HEK293 (cell line): ENCODE data around the gene GNAT1.

Experiments
- AEBP2 ChIP-seq: fragments of 450-650 bp; formaldehyde crosslinking; IDR thresholded peaks from 2 replicates; pipeline ENCODE4 v1.5.1; 2016; ENCODE audit warnings: missing biosample characterization, missing genetic modification characterization, borderline replicate concordance
- BCL11B ChIP-seq: fragments of 450-650 bp; formaldehyde crosslinking; IDR thresholded peaks from 2 replicates; pipeline ENCODE4 v1.5.1; 2016; ENCODE audit warnings: low read depth, missing biosample characterization, missing genetic modification characterization
- EGR2 ChIP-seq: fragments of 450-650 bp; formaldehyde crosslinking; IDR thresholded peaks from 2 replicates; pipeline ENCODE4 v1.5.1; 2016; ENCODE audit warnings: low read depth, missing biosample characterization, missing genetic modification characterization
- GLIS1 ChIP-seq: fragments of 450-650 bp; formaldehyde crosslinking; IDR thresholded peaks from 2 replicates; pipeline ENCODE4 v1.5.1; 2016; ENCODE audit warnings: missing biosample characterization, missing genetic modification characterization
- KLF9 ChIP-seq: fragments of 450-650 bp; formaldehyde crosslinking; IDR thresholded peaks from 2 replicates; pipeline ENCODE4 v1.5.1; 2016; ENCODE audit warnings: missing biosample characterization, missing genetic modification characterization, low read depth
- MEIS1 ChIP-seq: sonication (generic); formaldehyde crosslinking; IDR thresholded peaks from 2 replicates; pipeline ENCODE4 v1.8.1; 2022; ENCODE audit warnings: missing genetic modification reagents, mild to moderate bottlenecking, borderline replicate concordance
- MYNN ChIP-seq: fragments of 450-650 bp; formaldehyde crosslinking; IDR thresholded peaks from 2 replicates; pipeline ENCODE4 v1.5.1; 2016; ENCODE audit warnings: missing biosample characterization, missing genetic modification characterization, borderline replicate concordance
- PATZ1 ChIP-seq: fragments of 450-650 bp; formaldehyde crosslinking; IDR thresholded peaks from 2 replicates; pipeline ENCODE4 v1.5.1; 2016; ENCODE audit warnings: missing biosample characterization, missing genetic modification characterization
- PRDM6 ChIP-seq: fragments of 450-650 bp; formaldehyde crosslinking; IDR thresholded peaks from 2 replicates; pipeline ENCODE4 v1.5.1; 2017; ENCODE audit warnings: missing biosample characterization, missing genetic modification characterization
- ZBTB21 ChIP-seq: fragments of 450-650 bp; formaldehyde crosslinking; IDR thresholded peaks from 2 replicates; pipeline ENCODE4 v1.5.1; 2017; ENCODE audit warnings: missing biosample characterization, missing genetic modification characterization
- ZBTB6 ChIP-seq: fragments of 450-650 bp; formaldehyde crosslinking; IDR thresholded peaks from 2 replicates; pipeline ENCODE4 v1.5.1; 2017; ENCODE audit warnings: missing biosample characterization, missing genetic modification characterization
- ZFHX2 ChIP-seq: fragments of 450-650 bp; formaldehyde crosslinking; conservative IDR thresholded peaks from 2 replicates; pipeline ENCODE4 v1.5.1; 2016; ENCODE audit warnings: missing biosample characterization, missing genetic modification characterization
- ZNF114 ChIP-seq: fragments of 450-650 bp; formaldehyde crosslinking; IDR thresholded peaks from 2 replicates; pipeline ENCODE4 v1.5.0; 2017; ENCODE audit warnings: missing biosample characterization, missing genetic modification characterization
- ZNF221 ChIP-seq: fragments of 450-650 bp; formaldehyde crosslinking; IDR thresholded peaks from 2 replicates; pipeline ENCODE4 v1.5.1; 2017; ENCODE audit warnings: missing biosample characterization, missing genetic modification characterization, borderline replicate concordance
- ZNF239 ChIP-seq: fragments of 450-650 bp; formaldehyde crosslinking; IDR thresholded peaks from 2 replicates; pipeline ENCODE4 v1.5.1; 2016; ENCODE audit warnings: missing biosample characterization, missing genetic modification characterization
- ZNF248 ChIP-seq: fragments of 450-650 bp; formaldehyde crosslinking; IDR thresholded peaks from 2 replicates; pipeline ENCODE4 v1.5.1; 2017; ENCODE audit warnings: missing biosample characterization, missing genetic modification characterization
- ZNF274 ChIP-seq, 2 experiments: fragments of 200-500 bp in 1 of 2; fragments of 450-650 bp in 1 of 2; sonication (Bioruptor generic) in 1 of 2; formaldehyde crosslinking in 1 of 2; IDR thresholded peaks; 2 replicates each; pipeline versions ENCODE4 v1.5.1 to v1.6.1; 2014 to 2016; ENCODE audit warnings: borderline replicate concordance in 1 of 2, inconsistent platforms in 1 of 2, low read length in 1 of 2, missing biosample characterization in 1 of 2, missing genetic modification characterization in 1 of 2
- ZNF521 ChIP-seq: fragments of 450-650 bp; formaldehyde crosslinking; IDR thresholded peaks from 2 replicates; pipeline ENCODE4 v1.5.1; 2017; ENCODE audit warnings: missing biosample characterization, mild to moderate bottlenecking, missing genetic modification characterization
- ZNF529 ChIP-seq: fragments of 450-650 bp; formaldehyde crosslinking; IDR thresholded peaks from 2 replicates; pipeline ENCODE4 v1.5.1; 2017; ENCODE audit warnings: missing genetic modification characterization, missing biosample characterization; ENCODE audit not compliant: insufficient replicate concordance
- ZNF544 ChIP-seq: fragments of 450-650 bp; formaldehyde crosslinking; IDR thresholded peaks from 2 replicates; pipeline ENCODE4 v1.5.0; 2017; ENCODE audit warnings: missing biosample characterization, missing genetic modification characterization
- ZNF571 ChIP-seq: fragments of 450-650 bp; formaldehyde crosslinking; IDR thresholded peaks from 2 replicates; pipeline ENCODE4 v1.5.0; 2017; ENCODE audit warnings: missing biosample characterization, missing genetic modification characterization
- ZNF580 ChIP-seq: fragments of 450-650 bp; formaldehyde crosslinking; IDR thresholded peaks from 2 replicates; pipeline ENCODE4 v1.5.1; 2016; ENCODE audit warnings: missing biosample characterization, missing genetic modification characterization
- ZNF600 ChIP-seq: fragments of 450-650 bp; formaldehyde crosslinking; IDR thresholded peaks from 2 replicates; pipeline ENCODE4 v1.5.1; 2016; ENCODE audit warnings: missing biosample characterization, missing genetic modification characterization
- ZNF623 ChIP-seq: fragments of 450-650 bp; formaldehyde crosslinking; IDR thresholded peaks from 2 replicates; pipeline ENCODE4 v1.5.1; 2016; ENCODE audit warnings: missing biosample characterization, missing genetic modification characterization
- ZNF645 ChIP-seq: fragments of 450-650 bp; formaldehyde crosslinking; IDR thresholded peaks from 2 replicates; pipeline ENCODE4; 2016; ENCODE audit warnings: missing biosample characterization, missing genetic modification characterization
- ZNF658 ChIP-seq: fragments of 450-650 bp; formaldehyde crosslinking; IDR thresholded peaks from 2 replicates; pipeline ENCODE4; 2016; ENCODE audit warnings: missing biosample characterization, missing genetic modification characterization
- ZNF660 ChIP-seq: fragments of 450-650 bp; IDR thresholded peaks from 2 replicates; pipeline ENCODE4 v1.5.1; 2018; ENCODE audit warnings: missing biosample characterization, mild to moderate bottlenecking, missing genetic modification characterization
- ZNF701 ChIP-seq: fragments of 450-650 bp; formaldehyde crosslinking; IDR thresholded peaks from 2 replicates; pipeline ENCODE4 v1.5.1; 2016; ENCODE audit warnings: missing biosample characterization, missing genetic modification characterization
- ZNF768 ChIP-seq: fragments of 450-650 bp; formaldehyde crosslinking; IDR thresholded peaks from 2 replicates; pipeline ENCODE4 v1.5.1; 2018; ENCODE audit warnings: missing biosample characterization, mild to moderate bottlenecking, missing genetic modification characterization
- ZNF785 ChIP-seq: fragments of 450-650 bp; formaldehyde crosslinking; IDR thresholded peaks from 2 replicates; pipeline ENCODE4 v1.5.1; 2016; ENCODE audit warnings: missing biosample characterization, missing genetic modification characterization
- ZSCAN30 ChIP-seq: fragments of 450-650 bp; IDR thresholded peaks from 2 replicates; pipeline ENCODE4 v1.5.1; 2018; ENCODE audit warnings: missing biosample characterization, mild to moderate bottlenecking, missing genetic modification characterization, moderate library complexity
- ZSCAN5A ChIP-seq: fragments of 450-650 bp; formaldehyde crosslinking; IDR thresholded peaks from 2 replicates; pipeline ENCODE4 v1.5.1; 2016; ENCODE audit warnings: missing biosample characterization, missing genetic modification characterization
- ZXDB ChIP-seq: fragments of 450-650 bp; formaldehyde crosslinking; IDR thresholded peaks from 2 replicates; pipeline ENCODE4 v1.5.1; 2016; ENCODE audit warnings: missing biosample characterization, missing genetic modification characterization

GNAT1 gene

DNA sequence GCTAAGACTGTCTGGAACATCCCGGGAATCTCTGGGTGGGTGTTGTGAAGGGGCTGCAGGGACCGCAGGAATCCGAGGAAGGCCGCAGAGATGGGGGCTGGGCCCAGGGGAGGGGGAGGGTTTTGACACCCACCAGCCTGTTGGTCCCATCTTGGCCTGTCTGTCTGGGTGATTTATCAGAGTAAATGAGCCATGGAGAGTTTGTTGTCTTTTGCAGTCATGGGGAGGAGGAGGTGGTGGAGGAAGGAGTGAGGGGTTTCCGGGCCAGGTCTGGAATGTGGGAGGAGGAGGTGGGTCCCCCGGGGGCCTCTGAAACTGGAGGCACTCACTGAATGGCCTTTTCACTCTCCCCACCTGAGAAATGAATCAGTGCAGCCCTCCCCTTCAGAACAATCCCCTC, 24.8 kb upstream of the GNAT1 start (continued):
- TF ChIP-seq PATZ1, result peak; percentile 48; the same call in 1 of the 2 replicates
- no peak for TF ChIP-seq BCL11B (tag by site-specific recombination)
- TF ChIP-seq ZNF529 (tag by site-specific recombination), result no peak
- no peak for TF ChIP-seq ZNF658 (tag by site-specific recombination)
- TF ChIP-seq ZNF274 (IDR thresholded peaks at IDR 0.05; ENCODE audit: low read length), result no peak
- no peak for TF ChIP-seq ZNF274 (tag by site-specific recombination; IDR thresholded peaks at IDR 0.05; ENCODE audit: borderline replicate concordance)
- TF ChIP-seq MYNN (tag by site-specific recombination), result no peak
- TF ChIP-seq ZSCAN5A (tag by site-specific recombination), result no peak
- no peak for TF ChIP-seq PRDM6
- no peak for TF ChIP-seq ZNF600 (tag by site-specific recombination)
- no peak for TF ChIP-seq ZNF521
- TF ChIP-seq ZNF239 (tag by site-specific recombination), result no peak
- TF ChIP-seq AEBP2, result no peak
- no peak for TF ChIP-seq ZNF544 (tag by site-specific recombination)
- TF ChIP-seq ZNF571, result no peak
- TF ChIP-seq ZNF645, result no peak
- peak; percentile 2; the same call in 1 of the 2 replicates for TF ChIP-seq GLIS1 (tag by site-specific recombination)
- no peak for TF ChIP-seq ZNF623
- no peak for TF ChIP-seq ZNF660 (tag by site-specific recombination)
- TF ChIP-seq MEIS1 (CRISPR knock-in tag), result no peak
- TF ChIP-seq ZXDB (tag by site-specific recombination), result no peak
- TF ChIP-seq EGR2 (tag by site-specific recombination), result peak; percentile 96
- TF ChIP-seq ZSCAN30 (tag by site-specific recombination), result no peak
- no peak for TF ChIP-seq ZBTB21 (tag by site-specific recombination)
- TF ChIP-seq ZNF221, result no peak
- TF ChIP-seq ZNF701 (tag by site-specific recombination), result no peak
- no peak for TF ChIP-seq ZNF580 (tag by site-specific recombination)
- TF ChIP-seq KLF9, result no peak
- TF ChIP-seq ZNF785 (tag by site-specific recombination), result no peak
- TF ChIP-seq ZNF114 (tag by site-specific recombination), result no peak
- no peak for TF ChIP-seq ZBTB6 (tag by site-specific recombination)
- peak; percentile 97 for TF ChIP-seq ZFHX2 (tag by site-specific recombination)
- TF ChIP-seq ZNF248 (tag by site-specific recombination), result no peak
- TF ChIP-seq ZNF768 (tag by site-specific recombination), result no peak
